Ascending aorta (tissue), 2 donors: ENCODE data around the gene NDUFB4. TPM values are rescaled to one million over a fixed set of nuclear protein-coding genes. Genes with fewer than 3 reads are reported as not detected.

Source experiments
- DNase-seq, 2 donors: peaks; one replicate each; pipeline ENCODE4 v3.0.0-alpha.2; 2019; ENCODE audit warnings: low spot score in 2 of 2
- H3K27ac ChIP-seq, 2 donors: fragments of 200-600 bp; sonication (generic); one replicate each; pipeline ENCODE4 v1.5.1; 2016 to 2017; ENCODE audit warnings: mild to moderate bottlenecking in 1 of 2
- H3K27me3 ChIP-seq: fragments of 200-600 bp; sonication (generic); one replicate; pipeline ENCODE4 v1.5.1; 2017
- H3K36me3 ChIP-seq, 2 donors: fragments of 200-600 bp; sonication (generic); one replicate each; pipeline ENCODE4 v1.5.1; 2016
- H3K4me1 ChIP-seq, 2 donors: fragments of 200-600 bp; sonication (generic); one replicate each; pipeline ENCODE4 v1.5.1; 2016 to 2017; ENCODE audit warnings: mild to moderate bottlenecking in 1 of 2
- H3K4me3 ChIP-seq, 2 donors: fragments of 200-600 bp; sonication (generic); one replicate each; pipeline ENCODE4 v1.5.1; 2016 to 2017; ENCODE audit warnings: mild to moderate bottlenecking in 1 of 2
- H3K9me3 ChIP-seq, 2 donors: fragments of 200-600 bp; sonication (generic); one replicate each; pipeline ENCODE4 v1.5.1; 2016
- intact Hi-C: fragments of 100-400 bp; cut with DNase I; formaldehyde crosslinking; loops from one replicate; pipeline ENCODE4 v1.15.1; 2023
- total RNA-seq: library from RNA; depleted of rRNA; stranded (reverse); fragments of >200 nt; gene quantifications from one replicate; pipeline ENCODE4 v1.1.0, GENCODE V29; 2016
- TF ChIP-seq, protein P1 (sequence below), 3 experiments: fragments of 200-600 bp in 2 of 3; fragments of 450-650 bp in 1 of 3; sonication (generic) in 2 of 3; IDR thresholded peaks; one replicate each; pipeline ENCODE4 v1.5.1; 2016 to 2019; ENCODE audit warnings: antibody characterized with exemption in 3 of 3, mild to moderate bottlenecking in 1 of 3, moderate library complexity in 1 of 3

Gene NDUFB4
- total RNA-seq, 1 donor from 2014 or later = 37.0 TPM

- intact Hi-C loops = no loop called here
- no peak for DNase-seq
- peaks cover 15 to 25% of the 10 kb centered on the region in 2 donors for H3K4me1 ChIP-seq
- no peaks in the 10 kb centered on the region for H3K36me3 ChIP-seq
- TF ChIP-seq, protein P1, sequence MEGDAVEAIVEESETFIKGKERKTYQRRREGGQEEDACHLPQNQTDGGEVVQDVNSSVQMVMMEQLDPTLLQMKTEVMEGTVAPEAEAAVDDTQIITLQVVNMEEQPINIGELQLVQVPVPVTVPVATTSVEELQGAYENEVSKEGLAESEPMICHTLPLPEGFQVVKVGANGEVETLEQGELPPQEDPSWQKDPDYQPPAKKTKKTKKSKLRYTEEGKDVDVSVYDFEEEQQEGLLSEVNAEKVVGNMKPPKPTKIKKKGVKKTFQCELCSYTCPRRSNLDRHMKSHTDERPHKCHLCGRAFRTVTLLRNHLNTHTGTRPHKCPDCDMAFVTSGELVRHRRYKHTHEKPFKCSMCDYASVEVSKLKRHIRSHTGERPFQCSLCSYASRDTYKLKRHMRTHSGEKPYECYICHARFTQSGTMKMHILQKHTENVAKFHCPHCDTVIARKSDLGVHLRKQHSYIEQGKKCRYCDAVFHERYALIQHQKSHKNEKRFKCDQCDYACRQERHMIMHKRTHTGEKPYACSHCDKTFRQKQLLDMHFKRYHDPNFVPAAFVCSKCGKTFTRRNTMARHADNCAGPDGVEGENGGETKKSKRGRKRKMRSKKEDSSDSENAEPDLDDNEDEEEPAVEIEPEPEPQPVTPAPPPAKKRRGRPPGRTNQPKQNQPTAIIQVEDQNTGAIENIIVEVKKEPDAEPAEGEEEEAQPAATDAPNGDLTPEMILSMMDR (IDR thresholded peaks at IDR 0.05) = no peak
- no peak overlapping the region for H3K4me3 ChIP-seq
- no peaks in the 10 kb centered on the region for H3K27me3 ChIP-seq
- H3K9me3 ChIP-seq = no peaks in the 10 kb centered on the region
- H3K27ac ChIP-seq = peak overlapping the region; percentile 38 to 89
Measured at GRCh38 chr3:120560304-120561250, 35.6 kb upstream of the NDUFB4 start.

DNA sequence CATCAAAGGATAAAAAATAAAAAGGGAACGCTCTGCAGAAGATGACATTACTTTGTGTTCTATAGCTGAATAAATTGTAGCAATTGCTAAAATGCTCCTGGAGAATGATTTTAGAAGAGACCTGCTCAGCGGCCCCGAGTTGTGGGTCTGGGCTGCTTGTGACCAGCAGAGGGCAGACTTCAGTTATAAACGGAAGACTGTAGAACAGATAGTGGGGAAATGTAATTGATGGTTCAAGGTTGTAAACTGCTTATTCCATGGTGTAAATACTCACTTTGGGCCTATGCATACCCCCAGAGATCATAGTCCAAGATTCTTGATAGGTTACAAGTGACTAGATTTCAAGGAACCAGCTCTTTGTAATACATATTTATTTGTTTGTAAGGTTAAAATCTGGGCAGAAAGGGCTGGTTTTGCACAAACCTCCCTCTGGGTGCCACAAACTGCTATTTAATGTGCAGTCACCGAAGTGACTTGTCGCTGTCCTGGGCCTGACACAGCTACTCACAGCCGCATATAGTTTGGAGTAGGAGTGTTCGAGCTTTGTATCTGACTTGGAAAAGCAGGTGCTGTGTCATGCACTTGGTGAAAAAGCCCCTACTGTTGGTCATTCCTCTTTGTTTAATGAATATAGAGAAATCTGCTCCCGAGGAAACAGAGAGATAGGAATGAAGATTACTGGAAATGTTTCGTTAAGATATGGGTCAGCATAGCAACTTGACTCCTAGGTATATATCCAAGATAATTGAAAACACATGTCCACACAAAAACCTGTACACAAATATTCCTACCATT lies 34.7 kb upstream of the NDUFB4 start:
- Histone ChIP-seq H3K4me1 (peaks cover 13 to 18% of the 10 kb centered on the region in 2 donors), H3K4me3 (no peak overlapping the region), H3K36me3 (no peaks in the 10 kb centered on the region), H3K9me3 (no peaks in the 10 kb centered on the region), H3K27ac (peak overlapping the region; percentile 34 to 38), H3K27me3 (no peaks in the 10 kb centered on the region)
- intact Hi-C loops = no loop called here
- DNase-seq = peak in 1 of 2 donors; percentile 87
- TF ChIP-seq, protein P1 (IDR thresholded peaks at IDR 0.05) = peak; percentile 48 to 89 (median 88)

DNA sequence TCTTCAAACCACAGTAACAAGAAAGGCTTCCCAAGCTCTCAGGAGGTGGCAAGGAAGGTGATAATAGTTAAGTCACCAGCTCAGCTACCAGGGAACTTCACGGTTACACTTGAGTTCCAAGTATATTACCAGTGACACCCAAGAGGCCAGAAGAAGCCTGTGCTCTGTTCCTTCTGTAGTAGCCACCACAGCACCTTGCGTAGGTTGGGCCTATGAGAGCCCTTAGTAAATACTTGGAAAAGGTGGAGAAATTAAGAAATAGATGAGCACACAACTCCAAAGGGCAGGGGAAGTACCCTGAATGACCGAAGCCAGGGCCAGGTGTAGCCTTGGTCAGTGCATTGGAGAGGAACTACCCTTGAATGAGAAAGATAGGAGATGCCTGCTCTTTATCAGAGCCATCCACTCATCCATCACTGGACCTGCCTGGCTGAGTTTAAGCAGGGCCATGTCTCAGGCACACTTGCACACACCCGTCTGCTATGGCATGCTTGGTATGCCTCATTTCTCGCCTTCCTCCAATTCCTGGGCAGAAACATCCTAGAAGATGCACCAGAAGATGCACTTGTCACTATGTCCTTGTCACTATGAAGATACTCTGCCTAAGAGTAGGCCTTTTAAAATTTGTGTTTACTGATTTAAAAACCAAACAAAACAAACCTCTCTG lies 32.6 kb upstream of the NDUFB4 start:
- TF ChIP-seq, protein P1 (IDR thresholded peaks at IDR 0.05) = no peak
- no peak for DNase-seq
- Histone ChIP-seq H3K27ac (no peak overlapping the region), H3K4me1 (peaks cover 5 to 6% of the 10 kb centered on the region in 2 donors), H3K4me3 (no peak overlapping the region), H3K27me3 (no peaks in the 10 kb centered on the region), H3K9me3 (no peaks in the 10 kb centered on the region), H3K36me3 (no peaks in the 10 kb centered on the region)
- intact Hi-C loops = no loop called here

DNA sequence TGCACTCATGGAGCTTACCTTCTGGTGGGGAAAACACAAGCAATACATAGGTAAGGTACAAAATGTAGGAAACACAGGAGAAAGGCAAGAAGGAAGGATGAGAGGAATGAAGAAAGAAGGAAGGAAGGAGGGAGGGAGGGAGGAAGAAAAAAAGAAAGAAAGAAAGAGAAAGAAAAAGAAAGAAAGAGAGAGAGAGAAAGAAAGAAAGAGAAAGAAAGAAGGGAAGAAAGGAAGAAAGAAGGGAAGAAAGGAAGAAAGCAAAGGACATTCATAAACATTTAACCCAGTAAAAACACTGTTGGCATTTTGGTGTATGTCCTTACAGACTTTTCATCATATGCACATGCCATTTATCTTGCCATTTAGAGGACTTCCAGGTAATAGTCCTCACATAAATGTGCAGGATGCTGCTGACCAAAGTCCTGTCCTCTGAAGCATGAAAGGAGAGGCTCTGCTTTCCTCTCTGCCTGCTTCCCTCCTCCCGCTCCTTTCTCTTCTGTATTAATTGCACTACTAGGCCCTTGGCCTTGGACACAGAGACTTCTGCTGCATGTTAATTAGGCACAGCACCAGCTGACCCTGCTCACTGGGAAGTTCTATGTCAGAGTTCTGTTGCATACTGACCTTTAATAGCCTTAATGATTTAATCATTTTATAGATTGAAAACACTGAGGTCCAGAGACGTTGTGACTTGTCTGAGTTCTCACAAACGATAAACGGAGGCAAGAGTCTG lies 29.7 kb upstream of the NDUFB4 start:
- H3K27ac ChIP-seq = no peak overlapping the region
- intact Hi-C loops = no loop called here
- H3K4me1 ChIP-seq = peaks cover 0 to 3% of the 10 kb centered on the region in 2 donors
- no peaks in the 10 kb centered on the region for H3K36me3 ChIP-seq
- H3K27me3 ChIP-seq = no peaks in the 10 kb centered on the region
- no peak overlapping the region for H3K4me3 ChIP-seq
- no peaks in the 10 kb centered on the region for H3K9me3 ChIP-seq
- no peak for DNase-seq
- TF ChIP-seq, protein P1 (IDR thresholded peaks at IDR 0.05) = no peak
